Sciatic nerve (tissue), 2 donors: ENCODE results near the gene MTCL3.

Experiments used
- ATAC-seq: fragments of 200-7000 bp; cut with Tn5 transposase; one replicate; pipeline ENCODE4 v1.9.1; 2020; ENCODE audit warnings: mild to moderate bottlenecking, moderate library complexity
- DNase-seq: peaks from one replicate; pipeline ENCODE4 v3.0.0-alpha.2; 2020; ENCODE audit warnings: low spot score
- intact Hi-C: fragments of 100-400 bp; cut with DNase I; formaldehyde crosslinking; loops from one replicate; pipeline ENCODE4 v1.14.2; 2022
- donor health status: DM: no; HTN: no; CAD: no.
- donor health status: DM: no; HTN: no; CAD: no.

Gene MTCL3

GRCh38 chr6:127518710-127519468, at the start of gene MTCL3:
MTCL3 (minus strand) TSS chr6:127519335.
- ATAC-seq: no peak
- intact Hi-C loops: no loop called here
- DNase-seq: no peak

GRCh38 chr6:127567476-127567875, 48.3 kb upstream of the MTCL3 start:
- DNase-seq (no peak), ATAC-seq (no peak)
- intact Hi-C loops: no loop called here

GRCh38 chr6:127566651-127567050, 47.5 kb upstream of the MTCL3 start:
- intact Hi-C loops: no loop called here
- ATAC-seq (no peak), DNase-seq (no peak)

- ATAC-seq (no peak), DNase-seq (no peak)
- intact Hi-C loops: no loop called here
Observed at GRCh38 chr6:127566119-127566518, 47.0 kb upstream of the MTCL3 start.

- DNase-seq: no peak
- intact Hi-C loops: no loop called here
- no peak for ATAC-seq
Observed at GRCh38 chr6:127564761-127565160, 45.6 kb upstream of the MTCL3 start.

- intact Hi-C loops: no loop called here
- DNase-seq: no peak
- no peak for ATAC-seq
Observed at GRCh38 chr6:127561660-127562059, 42.5 kb upstream of the MTCL3 start.

- no peak for DNase-seq
- intact Hi-C loops: no loop called here
- ATAC-seq: no peak
Observed at GRCh38 chr6:127554435-127555006, 35.4 kb upstream of the MTCL3 start.

- no peak for ATAC-seq
- intact Hi-C loops: no loop called here
- DNase-seq: no peak
Observed at GRCh38 chr6:127550403-127550802, 31.3 kb upstream of the MTCL3 start.

- ATAC-seq: no peak
- intact Hi-C loops: loop anchor here (10.0 kb wide), 1 partner anchor 243 kb away; no protein-coding TSS in a partner anchor
- DNase-seq: no peak
Observed at GRCh38 chr6:127547904-127548649, 28.9 kb upstream of the MTCL3 start.

GRCh38 chr6:127547215-127547614, 28.1 kb upstream of the MTCL3 start:
- intact Hi-C loops: loop anchor here (10.0 kb wide), 1 partner anchor 242 kb away; no protein-coding TSS in a partner anchor
- DNase-seq (no peak), ATAC-seq (no peak)

GRCh38 chr6:127539272-127539671, 20.1 kb upstream of the MTCL3 start:
- intact Hi-C loops: no loop called here
- DNase-seq (no peak), ATAC-seq (peak; percentile 60)

- intact Hi-C loops: no loop called here
- ATAC-seq (no peak), DNase-seq (no peak)
Observed at GRCh38 chr6:127538750-127539264, 19.7 kb upstream of the MTCL3 start.

GRCh38 chr6:127533736-127534135, 14.6 kb upstream of the MTCL3 start:
- DNase-seq: no peak
- no peak for ATAC-seq
- intact Hi-C loops: no loop called here

- intact Hi-C loops: no loop called here
- no peak for ATAC-seq
- no peak for DNase-seq
Observed at GRCh38 chr6:127533011-127533410, 13.9 kb upstream of the MTCL3 start.

- DNase-seq (no peak), ATAC-seq (no peak)
- intact Hi-C loops: no loop called here
Observed at GRCh38 chr6:127522714-127523113, 3.6 kb upstream of the MTCL3 start.

GRCh38 chr6:127520066-127520465, 931 bp upstream of the MTCL3 start:
- DNase-seq (no peak), ATAC-seq (no peak)
- intact Hi-C loops: no loop called here

- ATAC-seq (no peak), DNase-seq (no peak)
- intact Hi-C loops: no loop called here
Observed at GRCh38 chr6:127519469-127519785, 292 bp upstream of the MTCL3 start.

- intact Hi-C loops: no loop called here
- DNase-seq (no peak), ATAC-seq (no peak)
Observed at GRCh38 chr6:127518191-127518709, 885 bp downstream of the MTCL3 start.

GRCh38 chr6:127517693-127518092, 1.4 kb downstream of the MTCL3 start:
- DNase-seq (no peak), ATAC-seq (no peak)
- intact Hi-C loops: no loop called here
